Natural killer cell (primary cell): ENCODE measurements around the gene ANTXRL. TPM values are rescaled to one million over a fixed set of nuclear protein-coding genes. Genes with fewer than 3 reads are reported as not detected.

ENCODE experiments used
- ATAC-seq, 3 donors: fragments of 150-1000 bp in 2 of 3; fragments of 200-7000 bp in 1 of 3; cut with Tn5 transposase; 1 replicate in 1 of 3; 2 replicates in 2 of 3; pipeline ENCODE4 v1.10.0; 2021; ENCODE audit warnings: mild to moderate bottlenecking in 2 of 3, moderate library complexity in 2 of 3
- DNase-seq, 2 donors: peaks; one replicate each; pipeline versions ENCODE4 v3.0.0 to v3.0.0-alpha.2; 2013 to 2021; ENCODE audit warnings: mixed read lengths in 1 of 2
- H3K27ac ChIP-seq: one replicate; pipeline ENCODE4 v1.5.1; 2013; ENCODE audit warnings: mild to moderate bottlenecking, low read length
- H3K27me3 ChIP-seq: one replicate; pipeline ENCODE4 v1.6.1; 2013; ENCODE audit warnings: low read length; ENCODE audit not compliant: control insufficient read depth, insufficient read depth
- H3K36me3 ChIP-seq: one replicate; pipeline ENCODE4 v1.6.1; 2013; ENCODE audit warnings: low read length; ENCODE audit not compliant: control insufficient read depth, insufficient read depth
- H3K4me1 ChIP-seq: one replicate; pipeline ENCODE4 v1.6.1; 2013; ENCODE audit warnings: low read length; ENCODE audit not compliant: control insufficient read depth, insufficient read depth
- H3K4me3 ChIP-seq: one replicate; pipeline ENCODE4 v1.5.1; 2013; ENCODE audit warnings: low read length
- H3K9me3 ChIP-seq: one replicate; pipeline ENCODE4 v1.6.1; 2013; ENCODE audit warnings: low read length; ENCODE audit not compliant: control insufficient read depth, insufficient read depth
- H3K27ac Mint-ChIP-seq, 2 donors: one replicate each; pipeline ENCODE4 v1.8.0; 2022; ENCODE audit warnings: mild to moderate bottlenecking in 2 of 2, mixed read lengths in 2 of 2, moderate library complexity in 1 of 2
- H3K27me3 Mint-ChIP-seq, 2 donors: one replicate each; pipeline ENCODE4 v1.8.0; 2022; ENCODE audit warnings: low read depth in 2 of 2, mixed read lengths in 2 of 2
- H3K36me3 Mint-ChIP-seq: one replicate; pipeline ENCODE4 v1.8.0; 2022; ENCODE audit warnings: mixed read lengths
- H3K4me1 Mint-ChIP-seq, 2 donors: one replicate each; pipeline ENCODE4 v1.8.0; 2022; ENCODE audit warnings: mixed read lengths in 2 of 2
- H3K4me3 Mint-ChIP-seq: one replicate; pipeline ENCODE4 v1.8.0; 2022; ENCODE audit warnings: mild to moderate bottlenecking, moderate library complexity, mixed read lengths
- H3K9me3 Mint-ChIP-seq, 2 donors: one replicate each; pipeline ENCODE4 v1.8.0; 2022; ENCODE audit warnings: mixed read lengths in 2 of 2
- CTCF ChIP-seq: fragments of 200-600 bp; IDR thresholded peaks from one replicate; pipeline ENCODE4 v1.8.0; 2022; ENCODE audit warnings: antibody characterized with exemption
- WGBS: methylation state at CpG from one replicate; pipeline ENCODE4 v1.1.7; 2013; ENCODE audit warnings: missing lambda C conversion rate; ENCODE audit not compliant: insufficient coverage; 5-methylcytosine and 5-hydroxymethylcytosine counted together
- intact Hi-C: fragments of 100-400 bp; cut with micrococcal nuclease; formaldehyde crosslinking; loops from one replicate; pipeline ENCODE4 v1.14.2; 2022
- total RNA-seq, 4 donors: library from RNA; stranded (reverse); fragments of 120-200 nt in 1 of 4; gene quantifications; one replicate each; pipeline versions ENCODE4 v1.2.3 to v1.2.4, GENCODE V29; 2013 to 2022

ANTXRL gene
- total RNA-seq, 3 donors from 2014 or later (not counting 1 experiment from before 2014, with no cell fraction given): not detected

DNA sequence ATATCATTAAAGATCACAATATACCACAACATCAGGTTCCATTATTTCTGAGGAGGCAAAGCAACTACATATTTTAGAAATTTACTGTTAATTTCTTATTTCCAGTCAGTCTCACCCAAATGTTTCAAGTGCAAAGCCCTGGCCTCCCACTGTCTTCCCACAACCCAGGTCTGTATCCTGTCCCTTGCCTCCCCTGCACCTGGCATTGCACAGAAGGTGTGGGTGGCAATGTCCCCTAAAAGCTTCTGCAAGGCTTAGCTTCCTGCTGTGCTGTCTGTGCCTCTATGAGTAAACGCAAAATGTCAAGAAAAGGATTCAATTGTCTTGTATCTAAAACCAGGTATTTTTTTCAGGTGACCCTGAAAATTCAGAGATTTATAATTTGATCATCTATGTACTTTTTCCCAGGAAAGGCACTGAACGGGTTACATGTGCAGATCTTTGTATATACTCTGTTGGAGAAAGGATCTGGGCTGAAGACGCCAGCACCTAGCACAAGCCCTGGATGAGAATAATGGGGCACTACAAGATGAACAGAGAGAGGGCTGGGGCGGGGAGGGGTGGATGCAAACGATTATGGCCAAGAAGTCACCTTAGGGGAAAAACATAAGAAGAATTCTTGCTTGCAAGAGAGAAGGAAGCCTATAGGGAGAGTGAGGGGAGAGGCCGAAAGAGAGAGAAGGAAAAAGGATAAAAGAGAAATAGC is 3.1 kb upstream of the ANTXRL start:
- DNase-seq: peak in 1 of 2 donors; percentile 11
- no peaks in the 10 kb centered on the region for H3K36me3 ChIP-seq
- no peak for ATAC-seq
- H3K27me3 Mint-ChIP-seq: peaks cover 27 to 33% of the 10 kb centered on the region in 2 donors
- 51% methylated on average over 6 of the region's 6 CpGs for WGBS
- H3K36me3 Mint-ChIP-seq: no peaks in the 10 kb centered on the region
- no peaks in the 10 kb centered on the region for H3K9me3 Mint-ChIP-seq
- no peaks in the 10 kb centered on the region for H3K9me3 ChIP-seq
- H3K27me3 ChIP-seq: peaks cover 6% of the 10 kb centered on the region
- H3K4me1 ChIP-seq: peaks cover 17% of the 10 kb centered on the region
- no peak for TF ChIP-seq CTCF
- H3K4me1 Mint-ChIP-seq: peaks cover 0 to 6% of the 10 kb centered on the region in 2 donors
- intact Hi-C loops: no loop called here
- peak overlapping the region; percentile 73 for H3K4me3 Mint-ChIP-seq
- no peak overlapping the region for H3K4me3 ChIP-seq
- H3K27ac ChIP-seq: no peak overlapping the region
- H3K27ac Mint-ChIP-seq: peak overlapping the region in 1 of 2 donors; percentile 3

- peak; percentile 54 to 85 for DNase-seq
- TF ChIP-seq CTCF: no peak
- peak; percentile 75 to 88 (median 85) for ATAC-seq
- intact Hi-C loops: no loop called here
- peaks cover 28 to 33% of the 10 kb centered on the region in 2 donors for H3K27me3 Mint-ChIP-seq
- H3K4me3 Mint-ChIP-seq: peak overlapping the region; percentile 85
- no peaks in the 10 kb centered on the region for H3K36me3 Mint-ChIP-seq
- Histone ChIP-seq H3K27me3 (peaks cover 6% of the 10 kb centered on the region), H3K36me3 (no peaks in the 10 kb centered on the region), H3K27ac (no peak overlapping the region), H3K9me3 (no peaks in the 10 kb centered on the region), H3K4me1 (peaks cover 17% of the 10 kb centered on the region), H3K4me3 (peak overlapping the region; percentile 41)
- 1% methylated on average over 82 of the region's 82 CpGs for WGBS
- H3K4me1 Mint-ChIP-seq: peaks cover 0 to 6% of the 10 kb centered on the region in 2 donors
- peak overlapping the region in 1 of 2 donors; percentile 3 for H3K27ac Mint-ChIP-seq
- no peaks in the 10 kb centered on the region for H3K9me3 Mint-ChIP-seq
Observed at GRCh38 chr10:46284286-46285229, 2.2 kb upstream of the ANTXRL start.

- WGBS: 4% methylated on average over 2 of the region's 3 CpGs
- peaks cover 6% of the 10 kb centered on the region for H3K27me3 ChIP-seq
- H3K9me3 ChIP-seq: no peaks in the 10 kb centered on the region
- H3K4me1 Mint-ChIP-seq: peaks cover 0 to 6% of the 10 kb centered on the region in 2 donors
- no peak for ATAC-seq
- peak overlapping the region; percentile 85 for H3K4me3 Mint-ChIP-seq
- peaks cover 27 to 30% of the 10 kb centered on the region in 2 donors for H3K27me3 Mint-ChIP-seq
- no peak overlapping the region for H3K4me3 ChIP-seq
- TF ChIP-seq CTCF: no peak
- intact Hi-C loops: no loop called here
- peaks cover 17% of the 10 kb centered on the region for H3K4me1 ChIP-seq
- no peaks in the 10 kb centered on the region for H3K9me3 Mint-ChIP-seq
- DNase-seq: peak in 1 of 2 donors; percentile 11
- H3K36me3 ChIP-seq: no peaks in the 10 kb centered on the region
- H3K27ac Mint-ChIP-seq: no peak overlapping the region
- H3K27ac ChIP-seq: no peak overlapping the region
- H3K36me3 Mint-ChIP-seq: no peaks in the 10 kb centered on the region
Observed at GRCh38 chr10:46285300-46285699, 1.5 kb upstream of the ANTXRL start.
